IPS DF 19.7 (cell line): ENCODE measurements around the gene ADAMTS9.

Source experiments
- DNase-seq: peaks from one replicate; pipeline ENCODE4 v3.0.0-alpha.2; 2013; ENCODE audit warnings: low read depth, low spot score

Gene ADAMTS9

GRCh38 chr3:64539451-64540196 lies 148.2 kb downstream of the ADAMTS9 start:
- no peak for DNase-seq

DNA sequence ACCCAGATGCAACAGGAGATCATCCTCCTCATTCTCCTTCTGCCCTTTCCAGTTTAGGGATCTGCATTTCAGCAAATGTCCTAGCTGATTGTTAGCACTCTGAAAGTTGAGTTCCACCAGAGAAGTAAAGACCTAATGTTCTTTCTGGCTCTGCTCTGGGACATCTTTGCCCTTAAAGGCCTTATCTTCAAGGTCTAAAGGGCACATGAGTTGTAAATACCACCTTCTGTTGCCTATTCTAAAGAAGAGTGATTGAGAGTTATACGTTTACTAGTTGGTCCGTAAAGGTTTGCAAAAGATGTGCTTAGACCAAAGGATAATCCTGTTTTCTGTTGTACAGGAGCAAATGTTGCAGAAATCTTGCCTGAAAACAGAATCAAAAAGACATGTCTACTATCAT lies 151.6 kb downstream of the ADAMTS9 start:
- DNase-seq = no peak

- peak; percentile 33 for DNase-seq
Observed at GRCh38 chr3:64533617-64534317, 154.0 kb downstream of the ADAMTS9 start.

DNA sequence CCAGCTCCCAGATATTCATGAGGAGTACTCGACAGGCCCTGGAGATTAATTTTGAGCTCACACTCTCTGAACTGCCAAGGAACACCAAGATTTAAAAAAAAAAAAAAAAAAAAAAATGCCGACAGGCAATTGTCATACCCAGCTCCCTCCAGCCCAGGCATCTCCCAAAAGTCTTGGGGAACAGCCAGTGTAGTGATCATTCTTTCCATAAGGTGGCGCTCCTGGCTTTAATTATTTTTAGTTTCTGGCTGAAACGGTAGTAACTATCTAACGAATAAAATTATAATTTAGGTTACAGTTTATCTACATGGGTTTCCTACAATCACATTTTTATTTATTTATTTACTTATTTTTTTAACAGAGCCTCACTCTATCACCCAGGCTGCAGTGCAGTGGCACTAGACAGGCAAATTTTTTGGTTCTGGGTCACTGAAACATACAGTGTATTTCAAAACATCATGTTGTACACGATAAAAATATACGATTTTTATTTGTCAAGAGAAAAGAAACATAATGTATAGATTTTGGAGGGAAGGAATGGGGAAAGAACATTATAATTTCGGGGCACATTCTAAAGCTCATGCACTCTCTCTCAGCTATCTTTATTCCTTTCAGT lies 157.3 kb downstream of the ADAMTS9 start:
- DNase-seq = no peak

- DNase-seq = no peak
Observed at GRCh38 chr3:64523324-64523723, 164.5 kb downstream of the ADAMTS9 start.

GRCh38 chr3:64520334-64520733 lies 167.5 kb downstream of the ADAMTS9 start:
- no peak for DNase-seq

GRCh38 chr3:64518950-64519349 lies 168.8 kb downstream of the ADAMTS9 start:
- no peak for DNase-seq

GRCh38 chr3:64518496-64518895 lies 169.3 kb downstream of the ADAMTS9 start:
- DNase-seq = no peak

DNA sequence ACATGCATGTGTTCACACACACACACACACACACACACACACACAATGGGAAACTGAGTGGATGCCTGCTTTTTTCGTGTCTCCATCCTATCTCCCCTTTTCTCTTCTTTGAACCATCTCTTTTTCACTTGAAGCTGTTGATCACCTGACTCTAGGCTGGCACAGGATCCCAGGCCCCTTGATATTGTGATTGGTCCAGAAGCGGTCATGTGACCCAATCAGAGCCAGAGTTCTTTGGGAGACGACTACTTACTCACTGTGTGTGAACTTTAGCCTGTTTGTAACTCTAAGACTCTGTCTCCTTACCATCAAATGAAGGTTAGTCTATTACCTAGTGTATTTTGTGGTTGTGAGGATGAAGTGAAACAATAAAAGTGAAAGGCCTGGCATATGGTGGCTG lies 172.9 kb downstream of the ADAMTS9 start:
- no peak for DNase-seq

DNA sequence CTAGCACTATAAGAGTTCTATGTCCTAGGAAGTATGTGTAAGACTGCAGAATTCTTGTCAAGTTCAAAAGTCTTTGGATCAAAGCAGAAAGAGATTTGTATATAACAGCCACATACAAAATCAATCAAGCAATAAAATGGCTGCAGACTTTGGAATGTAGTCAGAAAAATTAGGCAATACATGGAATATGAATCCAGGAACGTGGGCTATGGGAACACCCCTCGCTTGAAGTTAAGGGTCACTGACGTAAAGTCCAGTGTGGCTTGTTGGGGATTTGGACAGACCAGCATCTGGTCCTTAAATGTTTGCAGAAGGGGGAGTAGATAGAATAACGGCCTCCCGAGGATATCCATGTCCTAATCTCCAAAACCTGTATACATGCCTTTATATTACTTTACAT lies 178.6 kb downstream of the ADAMTS9 start:
- no peak for DNase-seq

DNA sequence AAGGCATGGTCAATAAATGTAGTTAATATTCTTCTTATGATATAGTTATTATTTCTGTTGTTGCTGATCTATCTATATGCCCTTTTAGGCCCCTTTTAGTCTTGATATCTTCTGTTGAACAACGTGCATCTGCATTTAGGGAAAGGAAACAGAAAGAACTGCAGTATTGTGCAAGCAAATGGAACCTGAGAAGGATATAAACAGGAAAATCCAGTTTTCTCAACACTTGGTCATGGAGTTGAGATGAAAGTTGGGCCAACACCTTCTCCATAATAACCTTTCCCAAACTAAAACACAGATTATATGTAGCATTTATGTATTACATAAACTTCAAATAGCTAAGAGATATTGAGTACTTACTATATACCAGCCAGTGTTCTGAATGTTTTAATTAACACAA lies 179.7 kb downstream of the ADAMTS9 start:
- DNase-seq = no peak

GRCh38 chr3:64506255-64506654 lies 181.5 kb downstream of the ADAMTS9 start:
- DNase-seq = no peak

GRCh38 chr3:64505419-64505818 lies 182.4 kb downstream of the ADAMTS9 start:
- no peak for DNase-seq

- DNase-seq = no peak
Observed at GRCh38 chr3:64502284-64502683, 185.5 kb downstream of the ADAMTS9 start.

DNA sequence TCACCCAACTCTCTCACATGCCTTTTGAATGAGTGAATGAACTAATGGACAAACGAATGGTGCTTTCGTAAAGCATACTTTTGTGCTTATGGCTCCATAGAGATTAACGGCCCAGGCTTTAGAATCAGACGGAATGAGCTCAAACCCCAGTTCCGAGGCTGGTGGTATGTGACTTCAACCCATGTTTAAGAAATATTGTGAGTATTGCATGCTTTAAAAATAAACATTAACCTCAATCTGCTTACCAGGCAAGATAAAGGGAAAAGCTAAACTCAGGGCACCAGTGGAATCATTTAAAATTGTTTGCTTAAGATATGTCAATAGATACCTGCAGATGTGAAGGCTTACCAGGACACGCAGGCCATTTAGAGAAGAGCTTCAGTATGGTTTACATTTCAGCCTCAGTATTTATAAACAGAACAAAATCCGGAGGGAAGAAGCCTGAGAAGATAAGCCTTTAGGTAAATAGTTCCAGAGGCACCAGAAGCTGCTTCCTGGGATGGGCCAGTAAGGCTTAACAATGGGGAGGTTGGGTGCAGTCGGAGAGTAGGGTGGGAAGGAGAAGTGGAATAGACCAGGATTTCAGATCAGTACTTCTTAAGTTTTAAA lies 186.4 kb downstream of the ADAMTS9 start:
- DNase-seq = no peak

GRCh38 chr3:64496786-64497490 lies 190.9 kb downstream of the ADAMTS9 start:
- DNase-seq = no peak

DNA sequence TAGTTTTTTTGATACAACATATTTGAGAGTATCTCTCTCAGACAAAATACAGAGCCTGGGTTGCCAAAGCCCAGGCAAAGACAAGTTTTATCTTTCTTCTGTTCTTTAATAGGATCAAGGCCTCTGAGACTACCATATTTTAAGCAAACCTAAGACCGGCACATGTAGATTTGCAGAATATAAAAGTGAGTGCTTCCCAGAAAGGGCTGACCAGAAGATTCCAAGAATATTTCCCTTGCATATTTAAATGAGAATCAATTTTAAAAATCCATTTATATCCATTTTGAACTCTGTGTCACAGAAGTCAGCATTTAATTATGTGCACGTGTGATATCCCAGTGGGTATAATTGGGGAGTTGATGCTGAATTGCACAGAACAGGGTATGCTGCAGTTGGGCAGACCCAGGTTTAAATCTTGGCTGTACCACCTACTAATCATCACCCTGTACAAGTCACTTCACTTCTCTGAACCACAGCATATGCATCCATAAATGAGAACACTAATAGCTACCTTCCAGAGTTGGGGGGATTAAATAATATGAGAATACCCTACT lies 191.9 kb downstream of the ADAMTS9 start:
- DNase-seq = no peak

DNA sequence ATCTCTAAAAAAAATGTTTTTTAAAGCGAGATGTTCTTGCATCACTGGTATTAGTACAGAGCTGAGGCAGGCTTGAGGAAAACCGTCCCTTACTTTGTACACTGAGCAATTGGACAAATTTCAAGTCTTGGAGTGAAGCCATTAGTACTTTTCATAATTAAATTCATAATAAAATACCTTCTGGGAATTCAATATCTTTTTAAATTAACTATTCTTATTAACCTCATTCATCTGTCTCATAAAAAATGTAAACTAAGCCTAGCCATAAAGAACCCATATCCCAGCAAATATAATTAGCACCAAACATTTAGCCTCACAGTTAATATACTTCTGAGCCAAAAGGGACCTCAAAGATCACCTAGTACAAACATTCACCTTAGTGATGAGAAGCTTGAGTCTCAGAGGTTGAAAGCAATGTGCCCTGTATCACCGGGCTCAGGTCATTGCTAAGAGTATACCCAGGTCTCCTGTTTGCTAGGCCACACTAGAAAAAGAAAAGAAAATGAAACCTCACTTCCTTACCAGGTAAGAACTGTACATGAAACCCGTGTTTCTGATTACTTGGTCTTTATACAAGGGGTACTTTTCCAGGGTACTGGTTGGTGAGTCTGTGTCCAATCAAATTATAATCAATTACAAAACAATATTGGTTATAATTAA lies 192.5 kb downstream of the ADAMTS9 start:
- DNase-seq = no peak

DNA sequence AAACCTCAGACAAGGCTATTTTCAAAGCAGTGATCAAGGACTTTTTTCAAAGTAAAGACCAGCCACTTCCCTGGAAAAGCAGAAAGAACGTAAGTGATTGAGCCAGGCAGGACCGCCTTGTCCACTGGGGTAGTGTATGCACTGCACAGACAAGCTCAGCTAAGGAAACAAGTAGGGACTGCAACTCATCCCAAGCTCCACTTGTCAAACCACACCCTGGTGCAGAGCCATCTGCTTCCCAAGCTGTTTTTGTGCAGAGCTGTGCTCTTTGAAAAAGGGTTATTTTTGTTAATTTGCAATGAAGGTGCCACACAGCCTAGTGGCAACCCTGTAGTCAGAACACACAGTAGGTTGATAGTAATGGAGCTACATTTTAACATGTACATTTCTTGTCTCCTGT lies 193.3 kb downstream of the ADAMTS9 start:
- no peak for DNase-seq

DNA sequence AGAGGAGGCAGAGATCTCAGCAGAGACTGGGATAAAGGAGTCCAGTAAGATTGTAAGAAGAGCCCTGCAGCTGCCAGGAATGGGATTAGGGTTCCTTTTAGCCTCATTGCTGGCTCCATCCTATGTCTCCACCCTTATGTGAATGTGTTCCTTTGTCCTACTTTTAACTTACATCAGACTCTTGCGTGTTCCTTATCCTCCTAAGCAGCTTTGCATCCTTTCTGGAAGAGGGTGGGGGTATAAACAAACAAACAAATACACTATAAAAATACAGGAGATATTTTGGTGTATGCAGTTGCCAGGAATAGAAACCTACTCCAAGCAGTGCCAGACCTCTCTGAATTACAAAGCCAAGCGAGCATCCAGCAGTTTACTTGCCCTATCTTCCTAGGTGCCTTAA lies 194.7 kb downstream of the ADAMTS9 start:
- no peak for DNase-seq

DNA sequence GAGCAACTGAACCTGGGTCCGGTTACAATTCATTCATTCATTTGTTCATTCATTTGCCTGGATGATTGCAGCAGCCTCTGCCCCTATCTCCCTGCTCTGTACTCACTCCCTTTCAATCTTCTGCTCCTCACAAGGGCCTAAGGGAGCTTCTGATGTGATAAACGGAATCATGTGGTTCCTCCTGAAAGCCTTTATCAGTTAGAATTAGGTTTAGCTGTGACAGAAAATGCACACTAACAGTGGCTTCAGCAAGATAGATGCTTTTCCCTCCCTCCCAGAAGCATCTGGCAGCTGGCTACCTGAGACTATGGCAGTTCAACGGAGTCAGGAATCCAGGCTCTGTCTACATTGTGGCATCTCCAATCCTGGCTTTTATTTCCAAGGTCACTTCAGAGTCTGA lies 196.0 kb downstream of the ADAMTS9 start:
- no peak for DNase-seq
